GM21528 (cell line): Measurements from ENCODE around the gene CFAP90.

Experiments used
- ATAC-seq: cut with Tn5 transposase; IDR thresholded peaks from one replicate; pipeline ENCODE4 v1.9.1; 2021; ENCODE audit warnings: mild to moderate bottlenecking, moderate library complexity; ENCODE audit not compliant: unreplicated experiment, low FRiP score

Gene CFAP90

DNA sequence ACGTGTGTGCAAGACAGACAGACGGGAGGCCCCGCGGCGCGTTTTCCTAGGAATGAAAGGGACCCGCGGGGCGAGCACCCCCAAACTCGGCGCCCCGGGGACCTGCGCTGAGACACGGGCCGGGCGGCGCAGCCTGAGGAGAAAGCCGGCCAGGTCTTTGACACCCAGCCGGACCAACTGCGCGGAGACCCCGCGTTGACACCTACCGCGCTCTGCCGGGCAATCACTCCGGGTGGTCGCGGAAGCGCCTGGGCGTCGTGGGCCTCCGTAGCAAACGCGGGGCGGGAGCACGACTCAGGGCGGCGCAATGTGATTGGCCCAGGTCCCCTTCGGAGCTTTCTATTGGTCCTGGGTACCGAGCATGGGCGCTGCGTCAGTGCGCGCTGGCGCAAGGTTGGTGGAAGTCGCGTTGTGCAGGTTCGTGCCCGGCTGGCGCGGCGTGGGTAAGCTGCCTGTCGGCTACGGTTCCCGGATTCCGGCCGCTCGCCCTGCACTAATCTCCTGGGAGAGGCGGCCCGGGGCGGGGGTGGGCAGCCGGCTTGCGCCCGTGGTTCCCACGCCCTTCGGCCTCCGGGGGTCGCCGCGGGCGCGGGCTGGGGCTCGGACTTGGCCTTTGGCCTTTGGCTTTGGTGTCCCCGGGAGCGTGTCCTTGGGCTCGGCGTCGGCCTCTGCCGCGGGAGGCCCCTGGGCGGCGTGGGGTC is 18.0 kb upstream of the CFAP90 start, which contains the start of the genes FASTKD3 and MTRR:
Gene FASTKD3, minus strand, starts transcription at position 259 of the 701 bp plus-strand sequence. CDS start 948 bp downstream, outside the sequence.
Gene MTRR, plus strand, starts transcription at position 376 of the 701 bp plus-strand sequence. CDS start 1,647 bp downstream, outside the sequence.
- peak; percentile 96 for ATAC-seq

DNA sequence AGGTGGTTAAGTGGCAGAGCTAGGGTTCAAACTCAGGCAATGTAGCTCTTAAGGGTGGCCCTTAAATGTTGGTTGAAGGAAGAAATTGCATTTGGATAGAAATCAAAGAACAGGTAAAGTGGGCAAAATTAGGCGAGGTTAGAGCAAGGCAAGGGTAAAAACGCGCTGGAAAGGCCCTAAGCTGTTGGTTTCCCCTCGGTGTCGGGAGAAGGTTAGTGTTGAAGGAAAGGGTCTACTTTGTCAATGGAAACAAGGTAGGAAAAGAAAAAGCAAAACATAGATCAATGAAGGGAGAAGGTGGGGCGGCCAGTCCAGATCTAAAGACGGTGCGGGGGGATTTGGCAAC is 17.5 kb upstream of the CFAP90 start:
- ATAC-seq, result peak; percentile 1

GRCh38 chr5:7867260-7867659 is 16.3 kb upstream of the CFAP90 start:
- ATAC-seq, result no peak

- ATAC-seq, result no peak
Observed at GRCh38 chr5:7866196-7866595, 15.3 kb upstream of the CFAP90 start.

GRCh38 chr5:7857926-7858632 is 7.1 kb upstream of the CFAP90 start:
- no peak for ATAC-seq

DNA sequence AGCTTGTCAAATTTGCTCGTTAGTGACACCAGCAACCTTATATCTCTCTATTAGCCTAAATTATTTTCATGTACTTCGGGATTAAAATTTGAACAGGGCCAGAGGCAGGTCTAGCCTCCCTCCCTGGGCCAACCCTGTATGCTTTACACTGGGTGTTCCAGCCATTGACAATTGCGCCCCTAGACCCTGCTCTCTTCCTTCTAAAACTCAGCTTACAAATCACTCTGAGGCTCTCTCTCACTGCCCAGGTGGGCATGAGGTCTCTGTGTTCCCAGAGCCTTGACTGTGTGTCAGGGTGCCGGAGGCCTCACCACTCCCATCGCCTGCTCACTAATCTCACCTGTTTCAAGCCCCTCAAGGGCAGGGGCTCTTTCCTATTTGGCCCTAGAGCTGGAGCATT is 6.4 kb upstream of the CFAP90 start:
- ATAC-seq, result no peak

DNA sequence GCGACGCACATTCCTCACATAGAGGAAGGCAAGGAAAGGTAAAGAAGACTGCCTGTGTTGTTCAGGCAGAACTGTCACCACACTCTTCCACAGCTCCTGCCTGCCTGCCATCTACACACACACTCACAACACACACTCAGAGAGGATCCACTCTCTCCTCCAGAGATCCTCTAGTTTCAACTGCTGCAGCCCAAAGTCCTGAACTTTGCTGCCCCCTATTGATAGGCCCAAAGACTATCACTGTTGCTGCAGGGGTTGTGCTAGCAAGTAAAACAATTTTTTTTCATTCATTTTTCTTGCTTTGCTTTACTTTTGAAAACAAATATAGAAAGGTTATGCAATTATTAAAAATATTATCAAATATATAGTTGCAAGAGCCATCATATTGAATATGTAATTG is 5.9 kb upstream of the CFAP90 start:
- ATAC-seq, result no peak

GRCh38 chr5:7855611-7856010 is 4.7 kb upstream of the CFAP90 start:
- no peak for ATAC-seq

GRCh38 chr5:7852988-7853387 is 2.1 kb upstream of the CFAP90 start:
- no peak for ATAC-seq

GRCh38 chr5:7852542-7852941 is 1.6 kb upstream of the CFAP90 start:
- ATAC-seq, result no peak

GRCh38 chr5:7851617-7852289 is 820 bp upstream of the CFAP90 start:
- no peak for ATAC-seq

GRCh38 chr5:7851240-7851592 is 283 bp upstream of the CFAP90 start:
- no peak for ATAC-seq

DNA sequence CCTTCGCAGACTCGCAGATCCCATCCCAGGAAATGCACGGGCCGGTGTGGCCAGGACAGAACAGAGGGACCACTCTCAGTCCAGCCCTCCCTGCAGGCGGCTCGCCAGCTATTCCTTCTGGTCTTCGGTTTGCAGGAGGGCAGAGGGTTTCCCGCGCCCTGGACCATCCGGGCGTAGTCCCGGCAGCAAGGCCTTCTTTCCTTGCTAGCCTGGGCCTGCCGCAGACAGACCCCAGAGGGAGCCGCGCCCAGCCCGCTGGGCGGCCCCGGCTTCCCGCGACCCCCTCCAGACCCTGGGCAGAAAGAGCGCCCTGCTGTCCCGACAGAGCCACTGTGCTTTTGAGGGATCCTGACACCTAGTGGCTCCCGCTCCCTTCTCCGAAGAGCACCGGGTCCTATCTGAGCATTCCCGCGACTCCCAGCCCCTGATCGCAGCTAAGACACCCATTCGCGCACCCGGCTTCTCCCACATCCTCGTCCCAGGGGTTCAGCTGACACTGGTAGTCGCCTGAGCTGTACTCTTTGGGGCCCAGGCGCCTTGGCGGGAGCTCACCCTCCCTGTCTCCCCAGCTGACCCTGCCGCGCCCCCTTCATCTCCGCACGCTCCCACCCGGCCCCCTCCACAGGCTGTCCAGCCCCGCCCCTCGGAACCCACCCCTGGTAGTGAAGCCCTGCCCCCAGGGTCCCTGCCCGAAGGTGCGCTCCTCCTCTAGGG is 1.1 kb downstream of the CFAP90 start:
- no peak for ATAC-seq

DNA sequence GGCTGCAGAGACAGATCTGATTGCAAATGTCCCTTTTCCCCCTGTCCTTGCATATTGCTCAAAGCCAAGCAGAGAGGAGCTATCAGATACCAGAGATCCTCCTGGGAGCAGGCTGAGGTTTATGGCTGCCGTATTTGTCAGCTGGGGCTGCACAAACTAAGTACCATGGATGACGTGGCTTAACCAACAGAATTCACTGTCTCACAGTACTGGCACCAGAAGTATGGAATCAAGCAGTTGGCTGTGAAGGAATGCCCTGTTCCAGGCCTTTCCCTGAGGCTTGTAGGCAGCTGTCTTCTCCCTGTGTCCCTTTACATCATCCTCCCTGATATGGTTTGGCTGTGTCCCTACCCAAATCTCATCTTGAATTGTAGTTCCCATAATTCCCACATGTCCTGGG is 2.6 kb downstream of the CFAP90 start:
- ATAC-seq, result no peak

- no peak for ATAC-seq
Observed at GRCh38 chr5:7846327-7846726, 4.6 kb downstream of the CFAP90 start.

- ATAC-seq, result no peak
Observed at GRCh38 chr5:7845557-7845956, 5.4 kb downstream of the CFAP90 start.

DNA sequence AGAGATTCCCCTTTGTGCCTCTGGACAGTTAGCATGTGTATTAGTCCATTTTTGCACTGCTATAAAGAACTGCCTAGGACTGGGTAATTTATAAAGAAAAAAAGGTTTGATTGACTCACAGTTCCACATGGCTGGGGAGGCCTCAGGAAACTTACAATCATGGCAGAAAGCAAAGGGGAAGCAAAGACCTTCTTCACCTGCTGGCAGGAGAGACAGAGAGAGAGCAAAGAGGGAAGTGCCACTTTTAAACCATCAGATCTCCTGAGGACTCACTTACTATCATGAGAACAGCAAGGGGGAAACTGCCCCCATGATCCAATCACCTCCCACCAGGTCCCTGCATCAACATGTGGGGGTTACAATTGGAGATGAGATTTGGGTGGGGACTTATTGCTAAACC is 6.0 kb downstream of the CFAP90 start:
- no peak for ATAC-seq

- ATAC-seq, result no peak
Observed at GRCh38 chr5:7842531-7842930, 8.4 kb downstream of the CFAP90 start.

DNA sequence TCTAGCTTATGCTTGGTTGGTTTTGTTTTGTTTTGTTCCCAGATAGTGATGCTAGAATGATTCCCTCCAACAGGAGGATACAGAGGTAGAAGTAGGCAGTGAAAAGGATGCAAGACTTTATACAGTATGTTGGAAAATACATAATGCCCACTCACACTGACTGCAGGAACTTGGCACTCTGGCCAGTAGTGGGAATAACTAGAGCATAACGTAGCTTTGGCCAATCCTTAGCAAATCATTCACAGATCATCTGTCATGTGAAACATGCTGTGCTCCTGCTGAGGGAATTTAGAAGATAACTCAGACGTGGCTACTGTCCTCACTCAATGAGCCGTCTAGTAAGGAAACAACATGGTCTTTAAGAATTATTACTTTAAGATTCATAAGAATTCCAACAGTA is 13.5 kb downstream of the CFAP90 start:
- no peak for ATAC-seq

GRCh38 chr5:7834982-7835381 is 16.0 kb downstream of the CFAP90 start:
- ATAC-seq, result no peak

DNA sequence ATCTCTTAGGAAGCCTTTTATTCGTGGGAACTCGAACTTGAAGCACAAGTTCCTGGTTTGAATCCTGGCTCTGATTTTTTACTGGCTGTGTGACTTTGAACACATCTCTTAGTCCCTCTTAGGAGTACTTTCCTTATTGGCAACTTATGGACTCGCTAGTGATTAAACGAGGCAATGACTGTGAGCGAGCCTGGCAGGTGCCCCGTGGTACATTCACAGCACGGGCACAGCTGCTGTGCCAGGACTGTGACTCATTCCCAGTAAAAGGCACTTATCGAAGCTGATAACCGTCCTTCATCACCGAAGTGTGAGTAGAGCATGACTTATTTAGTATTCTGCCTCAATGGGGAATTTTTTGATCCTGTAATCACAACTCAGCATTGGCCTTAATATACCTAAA is 22.7 kb downstream of the CFAP90 start:
- no peak for ATAC-seq
